Measurements from ENCODE around the gene VWA1. TPM values are rescaled to one million over a fixed set of nuclear protein-coding genes. Genes with fewer than 3 reads are reported as not detected.
"Not testable (repeated sequence)": the region's sequence is repeated elsewhere in the genome, so short reads cannot be mapped to it uniquely, and the experiment has no call there.

VWA1 gene
- total RNA-seq, 1 experiment from 2014 or later = 858 TPM

DNA sequence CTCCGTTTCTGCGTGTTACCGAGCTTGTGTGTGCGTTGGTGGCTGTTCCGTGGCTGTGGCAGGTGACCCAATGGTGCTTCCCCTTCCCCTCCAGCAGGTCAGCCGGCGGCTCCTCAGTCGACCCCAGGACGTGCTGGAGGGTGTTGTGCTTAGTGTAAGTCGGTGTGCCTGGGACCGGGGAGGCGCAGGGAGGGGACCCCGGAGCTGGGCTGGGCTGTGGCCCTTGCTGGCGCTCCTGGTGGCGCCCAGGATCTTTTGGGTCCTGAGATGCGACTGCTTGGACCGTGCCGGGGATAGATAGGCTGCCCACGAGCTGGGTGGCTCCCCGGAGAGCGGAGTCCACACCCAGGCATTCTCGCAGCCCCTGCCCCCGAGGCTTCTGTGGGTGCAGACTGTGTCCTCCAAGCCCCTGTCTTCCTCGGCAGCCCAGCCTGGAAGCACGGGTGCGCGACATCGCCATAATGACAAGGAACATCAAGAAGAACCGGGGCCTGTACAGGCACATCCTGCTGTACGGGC lies 19.9 kb downstream of the VWA1 start:
- in situ Hi-C loops (cut with HindIII; ENCODE audit: low pct_unique_long_range_greater_than_20kb, low sequenced_read_pairs) (no loop called here), intact Hi-C loops (cut with micrococcal nuclease; ENCODE audit: unreplicated experiment) (no loop called here)
- no TSS peak for BruUV-seq (replicated peaks)
- Histone ChIP-seq H3K27me3 (ENCODE audit: control insufficient read depth, insufficient read depth, low read length) (no peaks in the 10 kb centered on the region), H3K27ac (ENCODE audit: low read length) (no peak overlapping the region), H3K9me3 (ENCODE audit: control insufficient read depth, insufficient read depth, low read depth, low read length) (no peaks in the 10 kb centered on the region), H3K4me3 (ENCODE audit: low read depth in 2 of 2, low read length in 2 of 2) (no peak overlapping the region), H3K36me3 (ENCODE audit: control insufficient read depth, insufficient read depth, low read length) (no peaks in the 10 kb centered on the region), H3K4me1 (ENCODE audit: control insufficient read depth, insufficient read depth, low read length) (no peaks in the 10 kb centered on the region)
- ATAC-seq = no peak
- TF ChIP-seq SIN3A (IDR thresholded peaks at IDR 0.05; ENCODE audit: borderline replicate concordance, insufficient read depth, low read depth, low read length) = no peak
- no peak for TF ChIP-seq TCF7L2 (IDR thresholded peaks at IDR 0.05; ENCODE audit: low read depth, low read length)
- no peak for TF ChIP-seq POLR2AphosphoS5 (IDR thresholded peaks at IDR 0.05; ENCODE audit: low read depth, low read length)
- TF ChIP-seq, protein P1, sequence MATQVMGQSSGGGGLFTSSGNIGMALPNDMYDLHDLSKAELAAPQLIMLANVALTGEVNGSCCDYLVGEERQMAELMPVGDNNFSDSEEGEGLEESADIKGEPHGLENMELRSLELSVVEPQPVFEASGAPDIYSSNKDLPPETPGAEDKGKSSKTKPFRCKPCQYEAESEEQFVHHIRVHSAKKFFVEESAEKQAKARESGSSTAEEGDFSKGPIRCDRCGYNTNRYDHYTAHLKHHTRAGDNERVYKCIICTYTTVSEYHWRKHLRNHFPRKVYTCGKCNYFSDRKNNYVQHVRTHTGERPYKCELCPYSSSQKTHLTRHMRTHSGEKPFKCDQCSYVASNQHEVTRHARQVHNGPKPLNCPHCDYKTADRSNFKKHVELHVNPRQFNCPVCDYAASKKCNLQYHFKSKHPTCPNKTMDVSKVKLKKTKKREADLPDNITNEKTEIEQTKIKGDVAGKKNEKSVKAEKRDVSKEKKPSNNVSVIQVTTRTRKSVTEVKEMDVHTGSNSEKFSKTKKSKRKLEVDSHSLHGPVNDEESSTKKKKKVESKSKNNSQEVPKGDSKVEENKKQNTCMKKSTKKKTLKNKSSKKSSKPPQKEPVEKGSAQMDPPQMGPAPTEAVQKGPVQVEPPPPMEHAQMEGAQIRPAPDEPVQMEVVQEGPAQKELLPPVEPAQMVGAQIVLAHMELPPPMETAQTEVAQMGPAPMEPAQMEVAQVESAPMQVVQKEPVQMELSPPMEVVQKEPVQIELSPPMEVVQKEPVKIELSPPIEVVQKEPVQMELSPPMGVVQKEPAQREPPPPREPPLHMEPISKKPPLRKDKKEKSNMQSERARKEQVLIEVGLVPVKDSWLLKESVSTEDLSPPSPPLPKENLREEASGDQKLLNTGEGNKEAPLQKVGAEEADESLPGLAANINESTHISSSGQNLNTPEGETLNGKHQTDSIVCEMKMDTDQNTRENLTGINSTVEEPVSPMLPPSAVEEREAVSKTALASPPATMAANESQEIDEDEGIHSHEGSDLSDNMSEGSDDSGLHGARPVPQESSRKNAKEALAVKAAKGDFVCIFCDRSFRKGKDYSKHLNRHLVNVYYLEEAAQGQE (IDR thresholded peaks at IDR 0.05; ENCODE audit: insufficient read depth in 1 of 2, low read depth in 2 of 2, low read length in 1 of 2) = no peak
- TF ChIP-seq, protein P2, sequence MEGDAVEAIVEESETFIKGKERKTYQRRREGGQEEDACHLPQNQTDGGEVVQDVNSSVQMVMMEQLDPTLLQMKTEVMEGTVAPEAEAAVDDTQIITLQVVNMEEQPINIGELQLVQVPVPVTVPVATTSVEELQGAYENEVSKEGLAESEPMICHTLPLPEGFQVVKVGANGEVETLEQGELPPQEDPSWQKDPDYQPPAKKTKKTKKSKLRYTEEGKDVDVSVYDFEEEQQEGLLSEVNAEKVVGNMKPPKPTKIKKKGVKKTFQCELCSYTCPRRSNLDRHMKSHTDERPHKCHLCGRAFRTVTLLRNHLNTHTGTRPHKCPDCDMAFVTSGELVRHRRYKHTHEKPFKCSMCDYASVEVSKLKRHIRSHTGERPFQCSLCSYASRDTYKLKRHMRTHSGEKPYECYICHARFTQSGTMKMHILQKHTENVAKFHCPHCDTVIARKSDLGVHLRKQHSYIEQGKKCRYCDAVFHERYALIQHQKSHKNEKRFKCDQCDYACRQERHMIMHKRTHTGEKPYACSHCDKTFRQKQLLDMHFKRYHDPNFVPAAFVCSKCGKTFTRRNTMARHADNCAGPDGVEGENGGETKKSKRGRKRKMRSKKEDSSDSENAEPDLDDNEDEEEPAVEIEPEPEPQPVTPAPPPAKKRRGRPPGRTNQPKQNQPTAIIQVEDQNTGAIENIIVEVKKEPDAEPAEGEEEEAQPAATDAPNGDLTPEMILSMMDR (IDR thresholded peaks at IDR 0.05) = no peak
- POLR2A ChIA-PET = no interaction called here
- DNase-seq (ENCODE audit: low read depth, low spot score) = no peak
- CTCF ChIA-PET = no interaction called here

DNA sequence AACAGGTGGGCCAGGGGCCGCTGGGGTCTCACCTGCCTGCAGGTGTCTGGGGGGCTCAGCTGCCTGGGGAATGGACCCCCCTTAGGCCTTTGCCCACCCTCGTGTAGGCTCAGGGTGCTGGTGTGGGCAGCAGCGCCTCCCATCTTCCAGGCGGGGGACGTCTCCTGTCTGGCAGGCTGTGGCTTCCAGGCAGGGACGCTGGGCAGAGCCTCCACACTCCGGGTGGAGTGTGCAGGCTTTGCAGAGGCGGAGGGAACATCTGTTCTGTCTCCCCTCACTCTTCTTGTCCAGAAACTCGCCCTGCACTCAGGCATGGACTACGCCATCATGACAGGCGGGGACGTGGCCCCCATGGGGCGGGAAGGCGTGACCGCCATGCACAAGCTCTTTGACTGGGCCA lies 20.4 kb downstream of the VWA1 start:
- H3K36me3 ChIP-seq (ENCODE audit: control insufficient read depth, insufficient read depth, low read length); in situ Hi-C loops (cut with HindIII; ENCODE audit: low pct_unique_long_range_greater_than_20kb, low sequenced_read_pairs); DNase-seq (ENCODE audit: low read depth, low spot score); BruUV-seq (replicated peaks); H3K27ac ChIP-seq (ENCODE audit: low read length); H3K9me3 ChIP-seq (ENCODE audit: control insufficient read depth, insufficient read depth, low read depth, low read length); intact Hi-C loops (cut with micrococcal nuclease; ENCODE audit: unreplicated experiment); H3K27me3 ChIP-seq (ENCODE audit: control insufficient read depth, insufficient read depth, low read length); H3K4me3 ChIP-seq (ENCODE audit: low read depth in 2 of 2, low read length in 2 of 2); H3K4me1 ChIP-seq (ENCODE audit: control insufficient read depth, insufficient read depth, low read length); CTCF ChIA-PET; POLR2A ChIA-PET: not testable (repeated sequence)
- 0 out of 2 replicates have a peak, but pooled peaks have one; percentile 23 for ATAC-seq

DNA sequence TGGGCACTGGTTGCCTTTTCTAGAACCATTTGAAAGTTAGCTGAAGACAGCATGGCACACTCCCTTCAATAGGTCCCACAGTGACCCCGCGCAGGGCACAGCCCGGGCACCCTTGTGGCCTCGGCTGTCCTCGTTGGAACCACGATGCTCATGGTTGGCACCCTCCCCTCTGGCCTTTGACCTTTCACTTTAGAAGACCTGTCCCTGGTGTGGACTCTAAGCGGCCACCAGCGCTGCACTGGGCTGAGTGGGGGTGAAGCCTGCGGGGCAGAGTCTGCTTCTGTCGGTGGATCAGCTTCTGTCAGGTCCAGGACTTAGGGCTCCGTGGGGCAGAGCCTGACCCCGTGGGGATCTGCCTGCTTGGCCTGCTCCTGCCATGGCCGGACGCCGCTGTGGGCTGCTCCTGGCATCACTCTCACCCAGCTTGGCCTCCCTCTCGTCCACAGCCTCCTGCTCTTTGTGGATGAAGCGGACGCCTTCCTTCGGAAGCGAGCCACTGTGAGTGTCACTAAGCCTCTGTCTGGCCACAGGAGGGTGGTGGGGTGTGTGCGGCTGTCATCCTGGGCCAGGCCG lies 21.3 kb downstream of the VWA1 start:
- ATAC-seq; CTCF ChIA-PET; POLR2A ChIA-PET; in situ Hi-C loops (cut with HindIII; ENCODE audit: low pct_unique_long_range_greater_than_20kb, low sequenced_read_pairs); BruUV-seq (replicated peaks); H3K9me3 ChIP-seq (ENCODE audit: control insufficient read depth, insufficient read depth, low read depth, low read length); H3K4me3 ChIP-seq (ENCODE audit: low read depth in 2 of 2, low read length in 2 of 2); H3K27me3 ChIP-seq (ENCODE audit: control insufficient read depth, insufficient read depth, low read length); intact Hi-C loops (cut with micrococcal nuclease; ENCODE audit: unreplicated experiment); H3K27ac ChIP-seq (ENCODE audit: low read length); DNase-seq (ENCODE audit: low read depth, low spot score); H3K36me3 ChIP-seq (ENCODE audit: control insufficient read depth, insufficient read depth, low read length); H3K4me1 ChIP-seq (ENCODE audit: control insufficient read depth, insufficient read depth, low read length): not testable (repeated sequence)

DNA sequence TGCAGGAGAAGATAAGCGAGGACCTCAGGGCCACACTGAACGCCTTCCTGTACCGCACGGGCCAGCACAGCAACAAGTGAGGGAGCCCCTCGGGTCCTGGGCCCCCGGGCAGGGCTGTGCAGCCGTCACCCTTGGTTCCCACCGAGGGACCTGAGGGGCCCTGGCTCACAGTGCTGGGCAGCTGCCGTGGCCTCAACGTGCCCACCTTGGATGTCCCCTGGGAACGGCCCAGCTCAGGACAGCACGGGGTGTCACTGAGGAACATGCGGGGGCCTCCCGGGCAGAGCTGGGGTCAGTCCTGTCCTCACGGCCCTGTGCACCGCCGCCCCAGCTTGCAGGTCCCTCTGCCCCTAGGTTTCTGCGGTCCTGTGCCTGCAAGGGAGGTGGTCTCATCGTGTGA lies 23.7 kb downstream of the VWA1 start:
- DNase-seq (ENCODE audit: low read depth, low spot score); H3K9me3 ChIP-seq (ENCODE audit: control insufficient read depth, insufficient read depth, low read depth, low read length); BruUV-seq (replicated peaks); H3K4me1 ChIP-seq (ENCODE audit: control insufficient read depth, insufficient read depth, low read length); H3K4me3 ChIP-seq (ENCODE audit: low read depth in 2 of 2, low read length in 2 of 2); H3K27me3 ChIP-seq (ENCODE audit: control insufficient read depth, insufficient read depth, low read length); intact Hi-C loops (cut with micrococcal nuclease; ENCODE audit: unreplicated experiment); ATAC-seq; H3K36me3 ChIP-seq (ENCODE audit: control insufficient read depth, insufficient read depth, low read length); H3K27ac ChIP-seq (ENCODE audit: low read length); CTCF ChIA-PET; POLR2A ChIA-PET; in situ Hi-C loops (cut with HindIII; ENCODE audit: low pct_unique_long_range_greater_than_20kb, low sequenced_read_pairs): not testable (repeated sequence)

DNA sequence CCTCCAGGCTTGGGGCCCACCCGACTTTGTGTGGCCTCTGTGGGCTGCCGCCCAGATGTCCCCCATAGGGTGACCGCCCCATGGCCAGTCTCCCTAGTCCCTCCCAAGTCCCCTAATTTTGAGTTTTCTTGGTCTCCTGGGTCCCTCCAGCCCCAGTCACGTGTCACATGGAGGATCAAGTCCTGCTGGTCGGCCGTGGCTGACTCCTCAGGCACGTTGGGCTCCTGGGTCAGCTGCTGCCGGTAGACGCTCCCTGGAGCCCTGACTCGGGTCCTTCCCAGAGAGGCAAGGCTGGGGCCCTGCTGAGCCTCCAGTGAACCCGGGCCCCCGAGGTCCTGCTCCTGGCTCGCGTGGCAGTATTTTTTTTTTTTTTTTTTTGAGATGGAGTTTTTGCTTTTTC lies 24.2 kb downstream of the VWA1 start:
- BruUV-seq (replicated peaks); ATAC-seq; POLR2A ChIA-PET; intact Hi-C loops (cut with micrococcal nuclease; ENCODE audit: unreplicated experiment); DNase-seq (ENCODE audit: low read depth, low spot score); CTCF ChIA-PET; H3K27ac ChIP-seq (ENCODE audit: low read length); in situ Hi-C loops (cut with HindIII; ENCODE audit: low pct_unique_long_range_greater_than_20kb, low sequenced_read_pairs); H3K4me1 ChIP-seq (ENCODE audit: control insufficient read depth, insufficient read depth, low read length); H3K9me3 ChIP-seq (ENCODE audit: control insufficient read depth, insufficient read depth, low read depth, low read length); H3K27me3 ChIP-seq (ENCODE audit: control insufficient read depth, insufficient read depth, low read length); H3K36me3 ChIP-seq (ENCODE audit: control insufficient read depth, insufficient read depth, low read length); H3K4me3 ChIP-seq (ENCODE audit: low read depth in 2 of 2, low read length in 2 of 2): not testable (repeated sequence)
